Spleen (tissue), 11 donors: ENCODE measurements around the gene LSM2. TPM values are rescaled to one million over a fixed set of nuclear protein-coding genes. Genes with fewer than 3 reads are reported as not detected.
"Not testable (repeated sequence)": the region's sequence is repeated elsewhere in the genome, so short reads cannot be mapped to it uniquely, and the experiment has no call there.

Source experiments
- DNase-seq: peaks from one replicate; pipeline ENCODE4 v3.0.0-alpha.2; 2020
- H3K27ac ChIP-seq, 8 donors: fragments of 200-600 bp; sonication (generic) in 7 of 8; 1 replicate in 4 of 8; 2 replicates in 4 of 8; pipeline versions ENCODE4 v1.5.0 to v1.8.0; 2016 to 2021; ENCODE audit warnings: inconsistent platforms in 4 of 8, mild to moderate bottlenecking in 4 of 8, moderate library complexity in 1 of 8
- H3K27me3 ChIP-seq, 7 donors: fragments of 200-600 bp; sonication (generic) in 6 of 7; replicated peaks in 1 of 7; 1 replicate in 4 of 7; 2 replicates in 3 of 7; pipeline versions ENCODE4 v1.5.0 to v1.8.0; 2016 to 2021; ENCODE audit warnings: inconsistent platforms in 3 of 7, mild to moderate bottlenecking in 1 of 7
- H3K36me3 ChIP-seq, 6 donors: fragments of 200-600 bp; sonication (generic) in 5 of 6; 1 replicate in 4 of 6; 2 replicates in 2 of 6; pipeline versions ENCODE4 v1.5.0 to v1.8.0; 2016 to 2021; ENCODE audit warnings: inconsistent platforms in 2 of 6
- H3K4me1 ChIP-seq, 6 donors: fragments of 200-600 bp; sonication (generic) in 5 of 6; 1 replicate in 3 of 6; 2 replicates in 3 of 6; pipeline versions ENCODE4 v1.5.0 to v1.8.0; 2016 to 2021; ENCODE audit warnings: inconsistent platforms in 3 of 6
- H3K4me3 ChIP-seq, 8 donors: fragments of 200-600 bp; sonication (generic) in 7 of 8; 1 replicate in 4 of 8; 2 replicates in 4 of 8; pipeline versions ENCODE4 v1.5.0 to v1.8.0; 2016 to 2021; ENCODE audit warnings: inconsistent platforms in 4 of 8, mild to moderate bottlenecking in 4 of 8, moderate library complexity in 2 of 8
- H3K9me3 ChIP-seq, 8 donors: fragments of 200-600 bp; sonication (generic) in 7 of 8; 1 replicate in 4 of 8; 2 replicates in 4 of 8; pipeline versions ENCODE4 v1.5.0 to v1.8.0; 2016 to 2021; ENCODE audit warnings: inconsistent platforms in 4 of 8
- POLR2A ChIP-seq, 3 donors: fragments of 450-650 bp; IDR thresholded peaks; one replicate each; pipeline ENCODE4 v1.5.1; 2017; ENCODE audit warnings: antibody characterized with exemption in 3 of 3, mild to moderate bottlenecking in 1 of 3
- POLR2AphosphoS5 ChIP-seq, 3 donors: sonication (generic); formaldehyde crosslinking; IDR thresholded peaks; one replicate each; pipeline ENCODE4 v1.5.1; 2017; ENCODE audit warnings: antibody characterized with exemption in 3 of 3
- whole genome bisulfite sequencing, 5 donors: extraction: QIAGEN DNeasy Blood & Tissue Kit in 3 of 5; methylation state at CpG; one replicate each; pipeline versions ENCODE4 v1.1.5 to v1.1.7; 2013 to 2018; 5-methylcytosine and 5-hydroxymethylcytosine counted together
- intact Hi-C: fragments of 100-400 bp; cut with DNase I; formaldehyde crosslinking; loops from one replicate; pipeline ENCODE4 v1.15.0; 2023; ENCODE audit warnings: low total_unique reads
- polyA plus RNA-seq, 3 donors: library from polyadenylated mRNA; stranded (reverse); fragments of 200-250 nt; gene quantifications; one replicate each; pipeline ENCODE4 v1.2.1, GENCODE V29; 2013
- total RNA-seq, 7 donors: library from RNA; depleted of rRNA in 3 of 7; stranded (reverse); fragments of >200 nt in 3 of 7; fragmentation: NEBNext Ultra II Directional in 4 of 7; extraction: Animal tissue kit (Norgen Biotek cat#: 25700) in 4 of 7; gene quantifications; one replicate each; pipeline versions ENCODE4 v1.1.0 to v1.2.1, GENCODE V29; 2016 to 2021
- TF ChIP-seq, protein P1 (sequence below), 11 experiments: fragments of 200-600 bp in 7 of 11; fragments of 450-650 bp in 4 of 11; sonication (generic) in 4 of 11; IDR thresholded peaks in 8 of 11; conservative IDR thresholded peaks in 3 of 11; 1 replicate in 7 of 11; 2 replicates in 4 of 11; pipeline versions ENCODE4 v1.4.0 to v1.8.0; 2016 to 2021; ENCODE audit warnings: antibody characterized with exemption in 11 of 11, inconsistent platforms in 4 of 11, mild to moderate bottlenecking in 1 of 11
- donor health status: healthy with polysubstance abuse.
- donor health status: DM: no; HTN: no; CAD: no; lungs with moderate emphysema.
- donor health status: DM: no; HTN: no; CAD: no.
- donor health status: Bipolar disorder and iron deficiency.
- donor health status: healthy.
- donor health status: DM: no; HTN: no; CAD: no.
- donor health status: DM: yes; HTN: yes; CAD: no.

The LSM2 gene
- total and polyA plus RNA-seq, 10 donors: 35.9 to 98.9 (median 51.6) TPM

- intact Hi-C loops: loop anchor here (10.0 kb wide), 1 partner anchor 87 kb away; the partner anchor contains the start of gene CLIC1
These were observed 15.5 kb upstream of the LSM2 start for GRCh38 chr6:31822036-31822821.

GRCh38 chr6:31821301-31822035 is 14.7 kb upstream of the LSM2 start:
- Histone ChIP-seq H3K27me3 (no peaks in the 10 kb centered on the region), H3K9me3 (no peaks in the 10 kb centered on the region), H3K4me1 (peaks cover 42 to 87% (median 70%) of the 10 kb centered on the region in 6 donors), H3K36me3 (peaks cover 0 to 5% (median 0%) of the 10 kb centered on the region in 6 donors), H3K27ac (peak overlapping the region; percentile 90 to 98 (median 94)), H3K4me3 (peak overlapping the region; percentile 48 to 75 (median 54))
- intact Hi-C loops: loop anchor here (10.0 kb wide), 1 partner anchor 87 kb away; the partner anchor contains the start of gene CLIC1
- DNase-seq: peak; percentile 92
- 4 to 9% (median 6%) methylated on average over 34 to 39 of the region's 39 CpGs for WGBS, 5 donors
- TF ChIP-seq POLR2AphosphoS5 (IDR thresholded peaks at IDR 0.05): peak in 2 of 3 donors; percentile 79 to 82
- TF ChIP-seq POLR2A (IDR thresholded peaks at IDR 0.05): no peak
- TF ChIP-seq, protein P1, sequence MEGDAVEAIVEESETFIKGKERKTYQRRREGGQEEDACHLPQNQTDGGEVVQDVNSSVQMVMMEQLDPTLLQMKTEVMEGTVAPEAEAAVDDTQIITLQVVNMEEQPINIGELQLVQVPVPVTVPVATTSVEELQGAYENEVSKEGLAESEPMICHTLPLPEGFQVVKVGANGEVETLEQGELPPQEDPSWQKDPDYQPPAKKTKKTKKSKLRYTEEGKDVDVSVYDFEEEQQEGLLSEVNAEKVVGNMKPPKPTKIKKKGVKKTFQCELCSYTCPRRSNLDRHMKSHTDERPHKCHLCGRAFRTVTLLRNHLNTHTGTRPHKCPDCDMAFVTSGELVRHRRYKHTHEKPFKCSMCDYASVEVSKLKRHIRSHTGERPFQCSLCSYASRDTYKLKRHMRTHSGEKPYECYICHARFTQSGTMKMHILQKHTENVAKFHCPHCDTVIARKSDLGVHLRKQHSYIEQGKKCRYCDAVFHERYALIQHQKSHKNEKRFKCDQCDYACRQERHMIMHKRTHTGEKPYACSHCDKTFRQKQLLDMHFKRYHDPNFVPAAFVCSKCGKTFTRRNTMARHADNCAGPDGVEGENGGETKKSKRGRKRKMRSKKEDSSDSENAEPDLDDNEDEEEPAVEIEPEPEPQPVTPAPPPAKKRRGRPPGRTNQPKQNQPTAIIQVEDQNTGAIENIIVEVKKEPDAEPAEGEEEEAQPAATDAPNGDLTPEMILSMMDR (IDR thresholded peaks at IDR 0.05 in 8 of 11, conservative IDR thresholded peaks at IDR 0.05 in 3 of 11): no peak

More at GRCh38 chr6:31822036-31822821, 15.5 kb upstream of the LSM2 start:
- peaks cover 42 to 93% (median 74%) of the 10 kb centered on the region in 6 donors for H3K4me1 ChIP-seq
- peak overlapping the region; percentile 90 to 98 (median 94) for H3K27ac ChIP-seq
- H3K27me3 ChIP-seq: no peaks in the 10 kb centered on the region
- TF ChIP-seq POLR2A (IDR thresholded peaks at IDR 0.05) (peak in 1 of 3 donors; percentile 47), POLR2AphosphoS5 (IDR thresholded peaks at IDR 0.05) (peak in 2 of 3 donors; percentile 60 to 74)
- TF ChIP-seq, protein P1 (IDR thresholded peaks at IDR 0.05 in 8 of 11, conservative IDR thresholded peaks at IDR 0.05 in 3 of 11): no peak
- DNase-seq: peak; percentile 87
- 1 to 4% (median 1%) methylated on average over 24 to 25 of the region's 25 CpGs for WGBS, 5 donors
- H3K4me3 ChIP-seq: peak overlapping the region; percentile 48 to 75 (median 54)
- peaks cover 0 to 5% (median 0%) of the 10 kb centered on the region in 6 donors for H3K36me3 ChIP-seq
- no peaks in the 10 kb centered on the region for H3K9me3 ChIP-seq

GRCh38 chr6:31820399-31820798 is 13.6 kb upstream of the LSM2 start:
- peak overlapping the region in 5 of 8 donors; percentile 93 to 95 (median 94) for H3K27ac ChIP-seq
- not testable (repeated sequence) for H3K27me3 ChIP-seq, H3K36me3 ChIP-seq, H3K9me3 ChIP-seq
- intact Hi-C loops: loop anchor here (10.0 kb wide), 1 partner anchor 86 kb away; the partner anchor contains the start of gene CLIC1
- peaks cover 35 to 76% (median 59%) of the 10 kb centered on the region in 6 donors for H3K4me1 ChIP-seq
- peak overlapping the region in 1 of 8 donors; percentile 75 for H3K4me3 ChIP-seq
- 87 to 97% (median 93%) methylated on average over 10 of the region's 10 CpGs for WGBS, 5 donors
- DNase-seq: peak; percentile 30

- no peaks in the 10 kb centered on the region for H3K9me3 ChIP-seq
- H3K36me3 ChIP-seq: peaks cover 0 to 5% (median 0%) of the 10 kb centered on the region in 6 donors
- intact Hi-C loops: loop anchor here (10.0 kb wide), 1 partner anchor 85 kb away; the partner anchor contains the start of gene CLIC1
- H3K27me3 ChIP-seq: no peaks in the 10 kb centered on the region
- peaks cover 35 to 72% (median 58%) of the 10 kb centered on the region in 6 donors for H3K4me1 ChIP-seq
- peak overlapping the region in 1 of 8 donors; percentile 31 for H3K4me3 ChIP-seq
- TF ChIP-seq, protein P1 (IDR thresholded peaks at IDR 0.05 in 8 of 11, conservative IDR thresholded peaks at IDR 0.05 in 3 of 11): no peak
- TF ChIP-seq POLR2A (IDR thresholded peaks at IDR 0.05) (no peak), POLR2AphosphoS5 (IDR thresholded peaks at IDR 0.05) (no peak)
- peak overlapping the region in 7 of 8 donors; percentile 28 to 95 (median 86) for H3K27ac ChIP-seq
- DNase-seq: no peak
These were observed 13.1 kb upstream of the LSM2 start for GRCh38 chr6:31819871-31820299.

- H3K9me3 ChIP-seq, H3K36me3 ChIP-seq, intact Hi-C loops, DNase-seq, H3K27me3 ChIP-seq: not testable (repeated sequence)
- H3K4me1 ChIP-seq: peaks cover 41 to 71% (median 61%) of the 10 kb centered on the region in 6 donors
- peak overlapping the region; percentile 29 to 76 (median 48) for H3K4me3 ChIP-seq
- H3K27ac ChIP-seq: peak overlapping the region; percentile 78 to 95 (median 87)
- WGBS, 5 donors: 27 to 57% (median 33%) methylated on average over 8 of the region's 8 CpGs
These were observed 11.3 kb upstream of the LSM2 start for GRCh38 chr6:31817929-31818511.
